HCT116 (cell line): ENCODE results near the gene PTPRC. TPM values are rescaled to one million over a fixed set of nuclear protein-coding genes. Genes with fewer than 3 reads are reported as not detected.

Experiments used
- ATAC-seq: fragments of 200-7000 bp; cut with Tn5 transposase; 2 replicates; pipeline ENCODE4 v1.9.1; 2020; ENCODE audit warnings: mild to moderate bottlenecking, moderate library complexity
- BruUV-seq: library from RNA; stranded (reverse); fragments of 400-500 nt; replicated peaks from 2 replicates; lab custom pipeline; 2021; lab: Mats Ljungman, UMichigan
- CTCF ChIA-PET: fragments of 300-600 bp; sonication (Branson Sonifier 250); formaldehyde crosslinking; loops from one replicate; lab custom pipeline; 2021; ENCODE audit warnings: antibody characterized with exemption; lab: Charles Lee
- POLR2A ChIA-PET: fragments of 300-600, 350-600 bp; sonication (Branson Sonifier 250); formaldehyde crosslinking; loops from one replicate; lab custom pipeline; 2021; ENCODE audit warnings: antibody characterized with exemption; lab: Charles Lee
- RAD21 ChIA-PET, 2 experiments: fragments of 300-600 bp; sonication (Branson Sonifier 250); formaldehyde crosslinking; loops; one replicate each; lab custom pipeline; 2023; ENCODE audit warnings: low total read pairs in 2 of 2; ENCODE audit not compliant: uncharacterized antibody in 2 of 2, unreplicated experiment in 2 of 2, low non-redundant PET in 1 of 2; lab: Charles Lee
- DNase-seq: peaks from one replicate; pipeline ENCODE4 v3.0.0-alpha.2; 2010; ENCODE audit warnings: low read depth, low spot score
- H2AFZ ChIP-seq: fragments of 200-600 bp; shearing (Covaris generic), sonication (generic); 2 replicates; pipeline ENCODE4 v1.6.1; 2017; ENCODE audit warnings: low read depth, mixed run types, mixed read lengths, antibody characterized with exemption, low read length; ENCODE audit not compliant: poor library complexity, severe bottlenecking
- H3K27ac ChIP-seq: 2 replicates; pipeline ENCODE4 v1.5.1; 2012; ENCODE audit warnings: low read depth, low read length
- H3K27me3 ChIP-seq: fragments of 200-600 bp; sonication (generic); 2 replicates; pipeline ENCODE4 v1.6.1; 2016; ENCODE audit warnings: mixed run types, low read length, mixed read lengths; ENCODE audit not compliant: insufficient read depth
- H3K36me3 ChIP-seq, 2 experiments: fragments of 200-500 bp in 1 of 2; fragments of 200-600 bp in 1 of 2; sonication (Bioruptor generic) in 1 of 2; sonication (generic) in 1 of 2; 2 replicates each; pipeline versions ENCODE4 v1.5.1 to v1.6.1; 2014 to 2016; ENCODE audit warnings: low read length in 2 of 2, inconsistent platforms in 1 of 2, mixed read lengths in 1 of 2, mixed run types in 1 of 2; ENCODE audit not compliant: insufficient read depth in 2 of 2, control insufficient read depth in 1 of 2
- H3K4me1 ChIP-seq, 2 experiments: fragments of 200-600 bp in 1 of 2; sonication (generic) in 1 of 2; 2 replicates each; pipeline versions ENCODE4 v1.5.1 to v1.6.1; 2012 to 2017; ENCODE audit warnings: low read length in 2 of 2, inconsistent platforms in 1 of 2, mild to moderate bottlenecking in 1 of 2, mixed read lengths in 1 of 2, mixed run types in 1 of 2, moderate library complexity in 1 of 2; ENCODE audit not compliant: insufficient read depth in 2 of 2, control insufficient read depth in 1 of 2
- H3K4me2 ChIP-seq: fragments of 200-600 bp; sonication (generic); 2 replicates; pipeline ENCODE4 v1.6.1; 2017; ENCODE audit warnings: mixed run types, low read length, mixed read lengths
- H3K4me3 ChIP-seq, 2 experiments: fragments of 200-600 bp in 1 of 2; sonication (generic) in 1 of 2; replicated peaks in 1 of 2; 2 replicates each; pipeline ENCODE4 v1.5.1; 2011 to 2016; ENCODE audit warnings: low read length in 2 of 2, control low read depth in 1 of 2, low read depth in 1 of 2, mild to moderate bottlenecking in 1 of 2, mixed read lengths in 1 of 2, mixed run types in 1 of 2
- H3K79me2 ChIP-seq: fragments of 200-600 bp; sonication (generic); 2 replicates; pipeline ENCODE4 v1.6.1; 2017; ENCODE audit warnings: mild to moderate bottlenecking, mixed run types, low read length, moderate library complexity, mixed read lengths; ENCODE audit not compliant: insufficient read depth
- H3K9ac ChIP-seq: fragments of 200-600 bp; sonication (generic); 2 replicates; pipeline ENCODE4 v1.6.1; 2016; ENCODE audit warnings: low read length, mixed read lengths
- H3K9me2 ChIP-seq: fragments of 200-600 bp; sonication (generic), shearing (Covaris generic); 2 replicates; pipeline ENCODE4 v1.6.1; 2017; ENCODE audit warnings: mixed run types, mild to moderate bottlenecking, moderate library complexity; ENCODE audit not compliant: insufficient read depth
- H3K9me3 ChIP-seq, 2 experiments: fragments of 200-500 bp in 1 of 2; fragments of 200-600 bp in 1 of 2; sonication (Bioruptor generic) in 1 of 2; sonication (generic) in 1 of 2; 2 replicates each; pipeline ENCODE4 v1.6.1; 2014 to 2017; ENCODE audit warnings: low read length in 2 of 2, mixed read lengths in 2 of 2, inconsistent platforms in 1 of 2, low read depth in 1 of 2, mild to moderate bottlenecking in 1 of 2, mixed run types in 1 of 2, moderate library complexity in 1 of 2; ENCODE audit not compliant: control insufficient read depth in 1 of 2, insufficient read depth in 1 of 2
- H4K20me1 ChIP-seq: fragments of 200-600 bp; sonication (generic), shearing (Covaris generic); 2 replicates; pipeline ENCODE4 v1.6.1; 2017; ENCODE audit warnings: mixed run types, mild to moderate bottlenecking, moderate library complexity; ENCODE audit not compliant: insufficient read depth
- ATF3 ChIP-seq: IDR thresholded peaks from 2 replicates; pipeline ENCODE4 v1.6.1; 2012
- CBX3 ChIP-seq: IDR thresholded peaks from 2 replicates; pipeline ENCODE4 v1.6.1; 2012; ENCODE audit warnings: low read depth
- CEBPB ChIP-seq: IDR thresholded peaks from 2 replicates; pipeline ENCODE4 v1.6.1; 2012; ENCODE audit warnings: low read depth
- ELF1 ChIP-seq: IDR thresholded peaks from 2 replicates; pipeline ENCODE4 v1.6.1; 2012; ENCODE audit warnings: low read depth, borderline replicate concordance
- EZH2 ChIP-seq: fragments of 200-600 bp; sonication (generic); IDR thresholded peaks from 2 replicates; pipeline ENCODE4 v1.6.1; 2017; ENCODE audit warnings: antibody characterized with exemption, mixed run types
- EZH2phosphoT487 ChIP-seq: fragments of 200-600 bp; IDR thresholded peaks from 2 replicates; pipeline ENCODE4 v1.6.1; 2018; ENCODE audit warnings: antibody characterized with exemption, borderline replicate concordance
- JUND ChIP-seq: IDR thresholded peaks from 2 replicates; pipeline ENCODE4 v1.6.1; 2012
- POLR2AphosphoS5 ChIP-seq: IDR thresholded peaks from 2 replicates; pipeline ENCODE4 v1.6.1; 2011; ENCODE audit warnings: mild to moderate bottlenecking, low read depth, low read length, moderate library complexity
- RAD21 ChIP-seq: IDR thresholded peaks from 2 replicates; pipeline ENCODE4 v1.6.1; 2012; ENCODE audit warnings: low read depth, mild to moderate bottlenecking
- REST ChIP-seq: IDR thresholded peaks from 2 replicates; pipeline ENCODE4 v1.6.1; 2012; ENCODE audit warnings: low read depth
- SP1 ChIP-seq: IDR thresholded peaks from 2 replicates; pipeline ENCODE4 v1.6.1; 2012; ENCODE audit warnings: low read depth
- TCF7L2 ChIP-seq: IDR thresholded peaks from 2 replicates; pipeline ENCODE4 v1.7.0; 2011; ENCODE audit warnings: borderline replicate concordance, inconsistent platforms; ENCODE audit not compliant: insufficient read depth, insufficient read length; ENCODE audit errors: extremely low read depth
- ZBTB33 ChIP-seq: IDR thresholded peaks from 2 replicates; pipeline ENCODE4 v1.6.1; 2011; ENCODE audit warnings: mild to moderate bottlenecking, low read length, moderate library complexity; ENCODE audit not compliant: insufficient replicate concordance; ENCODE audit errors: extremely low read depth
- ZFX ChIP-seq: fragments of 450-650 bp; IDR thresholded peaks from 2 replicates; pipeline ENCODE4 v1.6.1; 2017
- ZNF274 ChIP-seq: fragments of 200-500 bp; sonication (Bioruptor generic); IDR thresholded peaks from 2 replicates; pipeline ENCODE4 v1.6.1; 2014; ENCODE audit warnings: mild to moderate bottlenecking, low read depth, low read length, inconsistent platforms
- intact Hi-C: fragments of 100-400 bp; cut with micrococcal nuclease; formaldehyde crosslinking; loops from 2 replicates; pipeline ENCODE4 v1.10.0; 2022
- total RNA-seq: library from RNA; stranded (reverse); gene quantifications from one replicate; pipeline ENCODE4 v1.2.1, GENCODE V29; 2021; ENCODE audit not compliant: unreplicated experiment

Gene PTPRC
- total RNA-seq, 1 experiment from 2014 or later = 1.2 TPM

DNA sequence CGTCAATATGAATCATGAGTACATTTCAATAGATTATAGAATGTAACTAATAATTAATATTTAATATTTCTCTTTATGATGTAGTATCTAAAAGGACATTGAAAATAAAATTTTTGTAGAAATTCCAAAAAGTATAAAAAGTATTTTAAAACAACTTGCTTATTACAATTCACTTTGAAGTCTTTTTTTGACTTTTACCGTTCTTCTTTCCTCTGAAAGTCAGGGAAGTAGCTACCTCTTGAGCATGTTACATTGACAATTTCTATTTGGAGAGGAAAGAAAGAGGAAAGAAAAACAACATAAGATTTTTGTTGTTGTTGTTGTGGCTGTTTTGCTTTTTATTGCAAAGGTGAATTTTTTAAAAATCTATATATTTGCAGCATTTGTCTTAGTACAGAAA, 1.3 kb downstream of the PTPRC start (continued):
- no peak for TF ChIP-seq REST

DNA sequence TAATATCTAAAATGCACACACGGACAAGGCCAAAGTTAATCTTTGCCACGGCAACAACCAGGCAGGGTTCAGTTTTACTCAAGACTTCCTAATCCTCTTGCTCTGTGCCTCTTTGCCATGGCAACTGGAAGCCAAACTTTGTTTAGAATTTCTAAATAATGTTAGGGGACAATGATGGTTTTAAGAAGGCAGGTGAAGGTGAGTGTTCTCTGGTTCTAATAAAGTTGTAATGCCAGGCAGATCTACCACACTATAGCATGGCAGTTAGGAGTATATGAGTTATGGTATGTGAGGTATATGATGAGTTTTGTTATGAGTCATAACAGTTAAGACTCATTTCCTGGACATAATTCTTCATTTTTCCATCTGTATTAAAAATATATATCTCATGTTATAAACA, 2.7 kb downstream of the PTPRC start:
- H3K27me3 ChIP-seq = no peaks in the 10 kb centered on the region
- TF ChIP-seq CEBPB = no peak
- no peak for TF ChIP-seq POLR2AphosphoS5
- TF ChIP-seq JUND = no peak
- no peak for TF ChIP-seq ZFX
- no peak for TF ChIP-seq SP1
- TF ChIP-seq EZH2 = no peak
- TF ChIP-seq ZBTB33 = no peak
- no peak for TF ChIP-seq EZH2phosphoT487
- no peak for TF ChIP-seq ELF1
- no peak for TF ChIP-seq CBX3
- no peak for TF ChIP-seq ATF3
- no peak for TF ChIP-seq TCF7L2
- TF ChIP-seq RAD21 = no peak
- TF ChIP-seq ZNF274 = no peak
- TF ChIP-seq, all 23 proteins: peak for 0
- Histone ChIP-seq H3K36me3 (no peaks in the 10 kb centered on the region), H3K4me1 (no peaks in the 10 kb centered on the region), H3K9me2 (no peaks in the 10 kb centered on the region), H2AFZ (no peak overlapping the region), H3K4me3 (no peak overlapping the region), H3K79me2 (no peaks in the 10 kb centered on the region), H3K9ac (no peak overlapping the region), H3K4me2 (no peak overlapping the region), H4K20me1 (no peaks in the 10 kb centered on the region), H3K27ac (no peak overlapping the region), H3K9me3 (no peaks in the 10 kb centered on the region)
- CTCF ChIA-PET = no interaction called here
- no peak for ATAC-seq
- intact Hi-C loops = no loop called here
- DNase-seq = no peak
- RAD21 ChIA-PET = no interaction called here
- POLR2A ChIA-PET = no interaction called here
- no TSS peak for BruUV-seq
